Activated naive CD8-positive, alpha-beta T cell treated with anti-CD3 and anti-CD28 coated beads, Interleukin-2, amount 10 ng/mL, durations not matched to agents 7 days and 5 days (primary cell): ENCODE data around the gene TRAPPC2. TPM values are rescaled to one million over a fixed set of nuclear protein-coding genes. Genes with fewer than 3 reads are reported as not detected.

Source experiments
- ATAC-seq: fragments of 150-1000 bp; cut with Tn5 transposase; one replicate; pipeline ENCODE4 v1.10.0; 2021; ENCODE audit warnings: low read depth, moderate library complexity
- POLR2A ChIA-PET: fragments of 350-600 bp; sonication (Branson Sonifier 250); formaldehyde crosslinking; loops from one replicate; lab custom pipeline; 2021; ENCODE audit warnings: antibody characterized with exemption; lab: Charles Lee
- DNase-seq: peaks from one replicate; pipeline ENCODE4 v3.0.0; 2021
- H3K27ac Mint-ChIP-seq: one replicate; pipeline ENCODE4 v1.8.0; 2022; ENCODE audit warnings: mild to moderate bottlenecking, mixed read lengths
- H3K27me3 Mint-ChIP-seq: one replicate; pipeline ENCODE4 v1.8.0; 2022; ENCODE audit warnings: mild to moderate bottlenecking, moderate library complexity, mixed read lengths
- H3K36me3 Mint-ChIP-seq: one replicate; pipeline ENCODE4 v1.8.0; 2021; ENCODE audit warnings: mild to moderate bottlenecking, mixed read lengths
- H3K4me1 Mint-ChIP-seq: one replicate; pipeline ENCODE4 v1.8.0; 2021; ENCODE audit warnings: mixed read lengths
- H3K4me3 Mint-ChIP-seq: one replicate; pipeline ENCODE4 v1.8.0; 2022; ENCODE audit warnings: mild to moderate bottlenecking, moderate library complexity, mixed read lengths
- H3K9me3 Mint-ChIP-seq: one replicate; pipeline ENCODE4 v1.8.0; 2021; ENCODE audit warnings: mixed read lengths
- total RNA-seq, 2 experiments: library from RNA; stranded (reverse); gene quantifications; one replicate each; pipeline ENCODE4 v1.2.3, GENCODE V29; 2021

The TRAPPC2 gene
- total RNA-seq, 2 experiments from 2014 or later = 29.9 to 33.0 TPM

- Mint-ChIP-seq H3K9me3 (no peaks in the 10 kb centered on the region), H3K27ac (no peak overlapping the region), H3K36me3 (peaks cover 4% of the 10 kb centered on the region), H3K4me1 (peaks cover 6% of the 10 kb centered on the region), H3K27me3 (no peaks in the 10 kb centered on the region), H3K4me3 (no peak overlapping the region)
- ATAC-seq = no peak
- POLR2A ChIA-PET = no interaction called here
- DNase-seq = no peak
These were observed 24.8 kb upstream of the TRAPPC2 start for GRCh38 chrX:13759152-13759718.

GRCh38 chrX:13756381-13756780 lies 22.0 kb upstream of the TRAPPC2 start:
- DNase-seq = no peak
- no peaks in the 10 kb centered on the region for H3K9me3 Mint-ChIP-seq
- ATAC-seq = no peak
- H3K4me3 Mint-ChIP-seq = no peak overlapping the region
- no peak overlapping the region for H3K27ac Mint-ChIP-seq
- H3K36me3 Mint-ChIP-seq = peaks cover 12% of the 10 kb centered on the region
- POLR2A ChIA-PET = no interaction called here
- H3K27me3 Mint-ChIP-seq = no peaks in the 10 kb centered on the region
- peaks cover 10% of the 10 kb centered on the region for H3K4me1 Mint-ChIP-seq

- H3K27me3 Mint-ChIP-seq = no peaks in the 10 kb centered on the region
- H3K36me3 Mint-ChIP-seq = peaks cover 10% of the 10 kb centered on the region
- POLR2A ChIA-PET = interaction anchor here (0.7 to 1.5 kb wide), 3 partner anchors 21 to 275 kb away, joined by 4 to 8 read pairs (median 4); partner anchors contain the start of genes GEMIN8, OFD1 and TRAPPC2
- no peak overlapping the region for H3K4me3 Mint-ChIP-seq
- peaks cover 13% of the 10 kb centered on the region for H3K4me1 Mint-ChIP-seq
- H3K27ac Mint-ChIP-seq = no peak overlapping the region
- ATAC-seq = peak; percentile 86
- DNase-seq = no peak
- H3K9me3 Mint-ChIP-seq = no peaks in the 10 kb centered on the region
These were observed 20.8 kb upstream of the TRAPPC2 start for GRCh38 chrX:13755254-13755653.

- Mint-ChIP-seq H3K36me3 (peaks cover 7% of the 10 kb centered on the region), H3K4me1 (peaks cover 13% of the 10 kb centered on the region), H3K4me3 (no peak overlapping the region), H3K9me3 (no peaks in the 10 kb centered on the region), H3K27me3 (no peaks in the 10 kb centered on the region), H3K27ac (no peak overlapping the region)
- POLR2A ChIA-PET = interaction anchor here (0.8 to 1.5 kb wide), 2 partner anchors 20 to 275 kb away, joined by 4 to 8 read pairs; partner anchors contain the start of genes GEMIN8, OFD1 and TRAPPC2
- no peak for DNase-seq
- no peak for ATAC-seq
These were observed 20.3 kb upstream of the TRAPPC2 start for GRCh38 chrX:13754765-13755164.

- POLR2A ChIA-PET = interaction anchor here (0.6 kb wide), 1 partner anchor 58 kb away, joined by 3 read pairs; no protein-coding TSS in a partner anchor
- Mint-ChIP-seq H3K27ac (peak overlapping the region; percentile 76), H3K36me3 (peaks cover 7% of the 10 kb centered on the region), H3K27me3 (no peaks in the 10 kb centered on the region), H3K9me3 (no peaks in the 10 kb centered on the region), H3K4me3 (no peak overlapping the region), H3K4me1 (peaks cover 13% of the 10 kb centered on the region)
- ATAC-seq (no peak), DNase-seq (no peak)
These were observed 18.2 kb upstream of the TRAPPC2 start for GRCh38 chrX:13752646-13753045.

- peaks cover 17% of the 10 kb centered on the region for H3K4me1 Mint-ChIP-seq
- no peaks in the 10 kb centered on the region for H3K9me3 Mint-ChIP-seq
- H3K4me3 Mint-ChIP-seq = no peak overlapping the region
- POLR2A ChIA-PET = interaction anchor here (0.6 kb wide), 1 partner anchor 58 kb away, joined by 3 read pairs; no protein-coding TSS in a partner anchor
- peaks cover 8% of the 10 kb centered on the region for H3K36me3 Mint-ChIP-seq
- no peak overlapping the region for H3K27ac Mint-ChIP-seq
- DNase-seq (no peak), ATAC-seq (no peak)
- no peaks in the 10 kb centered on the region for H3K27me3 Mint-ChIP-seq
These were observed 17.7 kb upstream of the TRAPPC2 start for GRCh38 chrX:13752141-13752540.

- no peak overlapping the region for H3K4me3 Mint-ChIP-seq
- H3K27me3 Mint-ChIP-seq = no peaks in the 10 kb centered on the region
- no peaks in the 10 kb centered on the region for H3K9me3 Mint-ChIP-seq
- DNase-seq (no peak), ATAC-seq (no peak)
- peaks cover 15% of the 10 kb centered on the region for H3K36me3 Mint-ChIP-seq
- H3K27ac Mint-ChIP-seq = no peak overlapping the region
- POLR2A ChIA-PET = no interaction called here
- peaks cover 20% of the 10 kb centered on the region for H3K4me1 Mint-ChIP-seq
These were observed 16.4 kb upstream of the TRAPPC2 start for GRCh38 chrX:13750812-13751211.

- POLR2A ChIA-PET = no interaction called here
- Mint-ChIP-seq H3K27ac (no peak overlapping the region), H3K27me3 (no peaks in the 10 kb centered on the region), H3K36me3 (peaks cover 16% of the 10 kb centered on the region), H3K9me3 (no peaks in the 10 kb centered on the region), H3K4me1 (peaks cover 15% of the 10 kb centered on the region), H3K4me3 (no peak overlapping the region)
- peak; percentile 65 for ATAC-seq
- DNase-seq = no peak
These were observed 15.8 kb upstream of the TRAPPC2 start for GRCh38 chrX:13750204-13750603.

GRCh38 chrX:13748486-13748885 lies 14.1 kb upstream of the TRAPPC2 start:
- Mint-ChIP-seq H3K27me3 (no peaks in the 10 kb centered on the region), H3K4me1 (peaks cover 15% of the 10 kb centered on the region), H3K27ac (no peak overlapping the region), H3K4me3 (no peak overlapping the region), H3K9me3 (no peaks in the 10 kb centered on the region), H3K36me3 (peaks cover 23% of the 10 kb centered on the region)
- DNase-seq = no peak
- POLR2A ChIA-PET = interaction anchor here (1.1 kb wide), 1 partner anchor 14 kb away, joined by 3 read pairs; the partner anchor contains the start of genes OFD1 and TRAPPC2
- ATAC-seq = no peak

- no peak for ATAC-seq
- peaks cover 16% of the 10 kb centered on the region for H3K4me1 Mint-ChIP-seq
- no peak overlapping the region for H3K4me3 Mint-ChIP-seq
- POLR2A ChIA-PET = no interaction called here
- H3K27ac Mint-ChIP-seq = no peak overlapping the region
- H3K9me3 Mint-ChIP-seq = no peaks in the 10 kb centered on the region
- H3K36me3 Mint-ChIP-seq = peaks cover 19% of the 10 kb centered on the region
- no peaks in the 10 kb centered on the region for H3K27me3 Mint-ChIP-seq
- DNase-seq = no peak
These were observed 13.4 kb upstream of the TRAPPC2 start for GRCh38 chrX:13747836-13748235.

- Mint-ChIP-seq H3K4me1 (peaks cover 19% of the 10 kb centered on the region), H3K4me3 (peak overlapping the region; percentile 70), H3K27ac (peak overlapping the region; percentile 90), H3K36me3 (peaks cover 19% of the 10 kb centered on the region), H3K27me3 (no peaks in the 10 kb centered on the region), H3K9me3 (no peaks in the 10 kb centered on the region)
- POLR2A ChIA-PET = interaction anchor here (1.1 kb wide), 1 partner anchor 8 kb away, joined by 7 read pairs; the partner anchor contains the start of genes OFD1 and TRAPPC2
- peak; percentile 80 for ATAC-seq
- DNase-seq = no peak
These were observed 8.2 kb upstream of the TRAPPC2 start for GRCh38 chrX:13742397-13743176.

- Mint-ChIP-seq H3K27ac (peak overlapping the region; percentile 27), H3K27me3 (no peaks in the 10 kb centered on the region), H3K9me3 (no peaks in the 10 kb centered on the region), H3K36me3 (peaks cover 18% of the 10 kb centered on the region), H3K4me3 (no peak overlapping the region), H3K4me1 (peaks cover 17% of the 10 kb centered on the region)
- no peak for DNase-seq
- POLR2A ChIA-PET = no interaction called here
- ATAC-seq = no peak
These were observed 7.3 kb upstream of the TRAPPC2 start for GRCh38 chrX:13741695-13742094.

GRCh38 chrX:13733506-13733905 lies 914 bp downstream of the TRAPPC2 start:
- peak overlapping the region; percentile 99 for H3K4me3 Mint-ChIP-seq

More at GRCh38 chrX:13733506-13733905, 914 bp downstream of the TRAPPC2 start:
- ATAC-seq (no peak), DNase-seq (no peak)
- POLR2A ChIA-PET = interaction anchor here (1.2 to 2.2 kb wide), 8 partner anchors 8 to 80 kb away, joined by 3 to 21 read pairs (median 7); partner anchors contain the start of genes RAB9A and TCEANC
- peak overlapping the region; percentile 97 for H3K27ac Mint-ChIP-seq
- H3K4me1 Mint-ChIP-seq = peaks cover 23% of the 10 kb centered on the region
- peaks cover 39% of the 10 kb centered on the region for H3K36me3 Mint-ChIP-seq
- H3K9me3 Mint-ChIP-seq = no peaks in the 10 kb centered on the region
- H3K27me3 Mint-ChIP-seq = no peaks in the 10 kb centered on the region
